Pons (tissue), 1 donor: ENCODE data around the gene NCAM2.
"Not testable (repeated sequence)": the region's sequence is repeated elsewhere in the genome, so short reads cannot be mapped to it uniquely, and the experiment has no call there.

Experiments
- DNase-seq: peaks from one replicate; pipeline ENCODE4 v3.0.0-alpha.2; 2016; ENCODE audit warnings: low spot score

NCAM2 gene

DNA sequence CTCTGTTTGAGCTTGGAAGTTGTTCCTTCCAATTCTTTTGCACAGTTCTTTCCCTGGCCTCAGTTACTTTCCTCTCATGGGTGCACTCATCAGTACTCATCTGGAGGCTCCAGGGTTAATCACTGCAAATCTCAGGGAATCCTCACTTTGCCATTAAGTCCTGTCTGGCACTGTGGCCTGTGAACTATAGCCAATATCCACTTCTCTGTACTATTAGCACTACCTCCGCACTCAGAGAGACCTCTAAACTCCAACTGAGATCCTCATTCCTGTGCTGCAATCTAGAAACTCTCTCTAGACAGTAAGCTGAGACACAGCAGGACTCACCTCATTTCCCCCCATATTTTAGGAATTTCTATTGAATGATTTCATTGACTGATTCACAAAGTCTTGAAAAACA, 311.3 kb downstream of the NCAM2 start:
- DNase-seq = no peak

DNA sequence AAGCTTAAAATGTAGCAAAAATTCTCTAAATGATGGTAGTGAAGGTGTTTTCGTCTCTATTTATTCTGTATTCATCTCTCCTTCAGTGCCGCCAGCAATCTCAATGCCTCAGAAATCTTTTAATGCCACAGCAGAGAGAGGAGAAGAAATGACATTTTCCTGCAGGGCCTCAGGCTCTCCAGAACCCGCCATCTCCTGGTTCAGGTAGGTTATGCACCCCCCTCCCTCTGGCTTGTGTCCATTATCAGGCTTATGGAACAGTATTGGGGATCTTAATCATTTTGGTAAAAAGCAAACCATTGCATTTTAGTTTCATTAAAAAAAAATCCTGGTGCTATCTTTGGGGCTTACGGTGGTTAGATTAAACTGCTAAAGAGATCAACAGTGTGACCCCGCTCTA, 326.1 kb downstream of the NCAM2 start:
- DNase-seq = no peak

DNA sequence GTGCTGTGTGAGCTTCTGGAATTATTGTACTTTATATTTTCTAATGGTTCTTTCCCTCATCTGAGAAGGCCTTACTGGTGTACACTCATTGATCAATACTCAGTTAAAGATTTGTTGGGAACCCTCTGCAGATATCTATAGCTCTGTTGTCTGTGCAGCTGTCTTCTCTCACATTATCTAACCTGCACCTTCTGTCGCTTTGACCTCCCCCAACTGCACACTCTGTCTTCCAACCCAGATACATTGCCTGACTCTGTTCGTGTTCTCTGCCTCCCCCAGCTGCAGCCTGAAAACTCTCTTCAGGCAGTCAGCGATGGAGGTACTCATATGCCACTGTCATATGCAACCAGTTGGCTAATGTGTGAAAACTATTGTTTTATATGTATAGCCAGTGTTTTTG, 334.3 kb downstream of the NCAM2 start:
- DNase-seq = no peak

DNA sequence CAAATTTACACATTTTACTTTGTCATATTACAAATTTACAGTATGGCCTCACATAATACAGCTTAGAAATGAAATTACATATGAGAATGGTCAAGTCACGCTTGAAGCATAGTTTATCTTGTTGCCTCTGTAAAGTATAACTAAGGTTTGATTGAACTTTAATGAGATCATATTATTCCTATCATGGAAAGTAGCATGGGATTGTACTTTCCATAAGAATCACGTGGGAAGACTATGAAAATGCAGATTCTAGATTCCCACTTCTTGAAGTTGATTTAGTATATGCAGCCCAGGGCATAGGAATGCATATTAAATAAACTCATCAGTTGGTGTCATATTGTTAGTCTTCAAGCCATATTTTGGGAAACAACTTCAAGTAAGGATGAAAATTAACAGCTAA, 342.8 kb downstream of the NCAM2 start:
- no peak for DNase-seq

DNA sequence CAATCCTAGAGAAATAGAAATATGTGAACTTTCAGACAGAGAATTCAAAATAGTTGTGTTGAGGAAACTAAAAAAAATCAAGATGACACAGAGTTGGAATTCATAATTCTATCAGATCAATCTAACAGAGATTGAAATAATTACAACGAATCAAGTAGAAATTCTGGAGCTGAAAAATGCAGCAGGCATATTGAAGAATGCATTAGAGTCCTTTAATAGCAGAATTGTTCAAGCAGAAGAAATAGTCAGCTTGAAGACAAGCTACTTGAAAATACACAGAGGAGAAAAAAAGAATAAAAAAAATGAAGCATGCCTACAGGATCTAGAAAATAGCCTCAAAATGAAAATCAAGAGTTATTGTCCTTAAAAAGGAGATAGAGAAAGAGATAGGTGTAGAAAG, 347.1 kb downstream of the NCAM2 start:
- DNase-seq = no peak

DNA sequence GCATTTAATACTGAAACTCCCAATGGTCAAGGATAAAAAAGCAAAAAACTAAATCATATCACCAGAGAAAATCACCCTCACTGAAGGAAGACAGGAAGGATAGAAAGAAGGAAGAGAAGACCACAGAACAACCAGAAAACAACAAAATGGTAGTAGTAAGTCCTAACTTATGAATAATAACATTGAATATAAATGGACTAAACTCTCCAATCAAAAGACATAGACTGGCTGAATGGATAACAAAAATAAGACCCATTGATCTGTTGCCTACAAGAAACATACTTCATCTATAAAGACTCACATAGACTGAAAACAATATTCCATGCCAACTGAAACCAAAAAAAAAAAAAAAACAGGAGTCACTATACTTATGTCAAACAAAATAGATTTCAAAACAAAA, 347.7 kb downstream of the NCAM2 start:
- DNase-seq = no peak

DNA sequence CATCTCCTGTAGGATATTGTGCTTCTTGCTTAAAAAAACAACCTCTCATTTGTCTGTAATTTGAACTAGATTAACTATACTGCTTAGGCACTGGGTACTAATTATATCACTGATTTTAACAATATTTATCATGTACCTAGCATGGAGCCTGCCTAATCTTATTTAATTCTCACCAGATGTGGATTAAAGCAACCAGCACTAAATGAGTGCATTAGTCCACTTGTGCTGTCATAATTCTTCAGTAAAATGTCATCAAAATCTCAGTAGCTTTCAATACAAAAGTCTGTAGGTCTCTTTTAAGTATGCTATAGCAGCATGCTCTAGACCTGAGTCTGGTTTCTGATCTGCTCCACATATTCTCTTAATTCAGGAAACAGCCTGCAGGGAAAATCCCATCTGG, 368.1 kb downstream of the NCAM2 start:
- no peak for DNase-seq

DNA sequence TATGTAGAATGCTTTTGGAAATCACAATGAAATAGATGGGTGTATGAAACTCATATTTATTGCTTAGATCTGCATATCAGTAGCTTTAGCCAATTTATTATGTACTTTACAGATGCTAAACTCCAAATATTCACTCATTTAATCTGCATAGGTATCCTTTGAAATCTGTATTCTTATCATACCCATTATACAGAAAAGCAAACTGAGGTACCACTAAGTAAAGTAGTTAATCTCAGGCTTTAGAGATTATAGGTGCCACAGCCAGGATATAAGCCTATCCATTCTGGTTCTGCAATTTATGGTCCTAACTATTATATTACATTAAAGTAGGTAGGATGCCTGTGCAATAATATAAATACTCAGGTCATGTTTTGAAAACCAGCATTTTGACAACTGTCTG, 369.4 kb downstream of the NCAM2 start:
- no peak for DNase-seq

DNA sequence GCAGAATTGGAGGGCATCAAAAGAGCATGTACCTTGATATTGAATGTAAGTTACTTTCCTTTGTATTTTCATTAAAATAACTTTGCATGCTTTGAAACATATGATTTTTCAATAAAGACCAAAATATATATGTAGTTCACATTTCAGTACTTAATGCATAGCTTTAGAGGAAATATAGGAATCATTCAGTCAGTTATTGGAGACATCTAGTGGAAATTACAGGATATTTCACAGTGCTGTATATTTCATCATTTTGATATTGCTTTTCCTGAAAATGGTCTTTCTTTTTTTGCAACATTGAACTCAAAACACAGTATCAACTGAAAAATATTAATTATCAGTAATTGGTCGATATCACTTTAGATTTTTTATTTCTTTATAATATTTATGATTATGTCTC, 375.8 kb downstream of the NCAM2 start:
- peak; percentile 56 for DNase-seq

DNA sequence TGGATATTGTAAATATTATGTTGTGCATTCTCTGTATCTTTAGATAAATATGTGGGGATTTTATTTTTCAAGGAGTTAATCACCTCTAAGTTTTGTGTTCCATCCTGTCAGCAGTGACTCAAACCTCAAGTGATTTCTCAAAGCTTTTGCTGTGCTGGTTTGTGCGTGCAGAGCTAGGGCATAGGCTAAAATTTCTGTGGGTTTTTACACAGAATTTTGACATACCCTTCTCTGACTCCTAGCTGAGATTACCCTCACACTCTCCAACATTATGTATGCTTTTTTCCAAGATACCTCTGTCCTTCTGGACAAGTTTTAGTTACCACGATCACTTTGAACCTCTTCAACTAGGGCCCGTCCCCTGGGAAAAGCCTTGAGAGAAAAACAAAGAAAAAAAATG, 384.9 kb downstream of the NCAM2 start:
- no peak for DNase-seq

DNA sequence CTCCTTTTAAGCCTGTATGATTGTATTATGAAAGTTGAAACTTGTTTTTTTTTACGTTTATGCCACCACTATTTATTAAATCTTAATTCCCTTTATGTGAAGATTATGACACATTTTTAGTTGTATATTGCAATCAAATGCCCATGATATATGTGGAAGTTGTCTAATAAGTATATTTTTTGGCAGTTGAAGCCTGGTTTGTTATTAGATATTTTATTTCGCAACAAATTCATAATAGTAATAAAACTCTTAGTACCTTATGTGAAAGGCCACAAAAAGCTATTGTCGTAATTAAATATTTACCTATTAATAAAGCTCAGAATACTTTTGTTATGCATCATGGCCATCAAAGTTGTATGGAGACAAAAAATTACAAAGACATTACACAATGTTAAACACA, 386.8 kb downstream of the NCAM2 start:
- DNase-seq = no peak

DNA sequence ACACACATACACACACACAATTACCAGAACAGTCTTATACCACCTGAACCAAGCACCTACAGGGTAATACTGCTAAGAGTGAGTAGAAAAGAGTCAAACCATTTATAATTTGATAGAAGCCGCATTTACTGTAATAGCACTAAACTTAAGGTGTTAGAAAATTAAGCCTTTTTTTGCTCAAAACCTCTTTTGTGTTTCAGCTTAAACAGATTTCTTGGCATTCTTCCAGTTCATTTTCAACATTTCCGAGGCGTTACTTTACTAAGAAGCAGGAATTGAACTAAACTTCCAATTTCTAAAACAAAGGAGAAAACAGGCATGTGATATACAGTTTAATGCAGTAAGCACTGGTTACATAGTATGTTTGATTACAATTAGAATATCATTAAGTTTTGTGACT, 387.2 kb downstream of the NCAM2 start:
- no peak for DNase-seq

DNA sequence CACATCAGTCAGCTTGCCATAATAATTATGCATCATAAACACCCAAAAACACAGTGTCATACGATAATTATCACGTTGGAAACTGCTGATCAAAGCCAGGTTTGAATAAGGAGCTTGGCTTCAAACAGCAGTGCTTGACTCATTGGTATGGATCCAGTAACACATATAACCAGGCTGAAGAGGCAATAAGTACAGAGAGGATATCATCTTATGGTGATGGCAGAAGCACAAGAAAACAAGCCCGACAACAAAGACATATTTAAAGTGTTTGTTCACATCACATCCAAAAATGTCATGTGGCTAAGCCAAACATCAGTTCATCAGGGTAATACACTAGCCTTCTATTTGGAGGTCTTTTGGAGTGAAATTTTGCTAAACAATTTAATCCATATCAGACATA, 389.7 kb downstream of the NCAM2 start:
- DNase-seq = no peak

DNA sequence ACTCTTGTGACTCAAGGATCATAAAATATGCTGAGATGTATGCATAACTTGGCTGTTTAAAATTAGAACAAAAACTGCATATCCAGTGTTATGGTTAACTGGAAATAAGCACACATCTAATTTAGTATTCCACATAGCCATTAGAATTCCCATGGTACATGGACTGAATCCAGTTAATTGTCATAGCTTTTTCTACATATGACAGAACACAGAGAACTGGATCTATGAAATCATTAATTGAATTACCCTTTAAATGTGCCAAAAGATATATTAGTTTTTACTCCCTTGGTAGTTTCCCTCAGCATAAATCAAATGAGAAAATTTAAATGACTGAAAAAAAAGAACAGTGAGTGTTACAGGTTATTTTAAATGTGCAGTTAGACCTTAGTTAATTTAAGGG, 395.9 kb downstream of the NCAM2 start:
- DNase-seq = no peak

DNA sequence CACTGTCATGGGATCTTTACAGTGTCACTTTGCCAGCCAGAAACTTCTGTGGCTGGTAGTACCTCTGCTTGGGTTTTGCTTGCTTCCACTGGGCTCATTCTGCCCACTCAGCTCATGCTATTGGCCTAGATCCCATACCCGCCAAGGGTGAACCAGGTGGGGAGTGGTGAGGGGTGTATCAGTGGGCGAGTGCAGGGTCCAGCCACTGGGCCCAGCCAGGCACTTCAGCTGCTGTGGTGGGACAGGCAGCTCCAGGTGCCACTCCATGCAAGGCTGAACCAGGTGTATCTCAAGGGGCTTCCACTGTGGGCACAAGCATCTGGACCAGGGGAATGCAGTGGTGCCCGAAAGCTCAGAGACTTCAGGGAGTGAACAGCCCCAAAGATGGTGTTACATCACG, 398.2 kb downstream of the NCAM2 start:
- no peak for DNase-seq

DNA sequence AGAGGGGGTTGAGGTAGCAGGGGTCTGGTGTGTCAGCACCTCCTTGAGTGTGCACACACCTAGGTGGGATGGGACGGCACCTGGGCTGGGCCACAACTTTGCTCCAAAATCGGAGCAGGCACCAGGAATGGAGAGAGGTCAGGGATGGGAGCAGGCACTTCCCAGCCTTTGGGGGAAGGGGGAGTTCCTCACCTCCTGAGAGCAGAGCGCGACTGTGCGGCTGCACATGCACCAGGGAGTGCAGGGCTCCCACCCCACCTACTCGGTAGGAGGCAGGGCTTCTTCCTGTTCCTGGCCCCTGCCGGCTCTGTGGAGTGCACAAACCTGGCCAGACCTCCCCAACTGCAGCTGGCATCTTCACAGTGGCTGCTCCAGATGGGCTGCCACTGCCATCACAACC, 399.3 kb downstream of the NCAM2 start:
- no peak for DNase-seq

DNA sequence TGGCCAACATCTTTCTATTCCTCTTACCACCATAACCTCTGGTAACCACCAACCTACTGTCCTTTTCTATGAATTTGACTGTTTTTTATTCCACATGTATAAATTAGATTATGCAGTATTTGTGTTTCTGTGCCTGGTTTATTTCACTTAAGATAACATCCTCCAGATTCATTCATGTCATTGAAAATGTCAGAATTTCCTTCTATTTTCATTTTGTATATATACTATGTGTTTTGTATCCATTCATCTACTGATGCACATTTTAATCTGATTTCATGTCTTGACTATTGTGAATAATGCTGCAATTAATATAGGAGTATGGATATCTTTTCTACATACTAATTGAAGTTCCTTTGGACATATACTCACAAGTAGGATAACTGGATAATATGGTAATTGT, 403.2 kb downstream of the NCAM2 start:
- DNase-seq = no peak

DNA sequence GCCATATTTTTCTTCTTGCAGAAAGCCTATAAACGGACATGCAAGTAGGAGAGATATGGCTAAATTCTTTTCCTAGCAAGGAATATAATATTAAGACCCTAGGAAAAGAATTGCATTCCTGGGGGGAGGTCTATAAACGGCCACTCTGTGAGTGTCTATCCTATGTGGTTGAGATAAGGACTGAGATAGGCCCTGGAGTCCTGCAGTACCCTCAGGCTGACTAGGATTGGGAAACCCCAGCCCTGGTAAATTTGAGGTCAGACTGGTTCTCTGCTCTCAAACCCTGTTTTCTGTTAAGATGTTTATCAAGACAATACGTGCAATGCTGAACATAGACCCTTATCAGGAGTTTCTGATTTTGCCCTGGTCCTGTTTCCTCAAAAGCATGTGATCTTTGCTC, 404.0 kb downstream of the NCAM2 start:
- not testable (repeated sequence) for DNase-seq

DNA sequence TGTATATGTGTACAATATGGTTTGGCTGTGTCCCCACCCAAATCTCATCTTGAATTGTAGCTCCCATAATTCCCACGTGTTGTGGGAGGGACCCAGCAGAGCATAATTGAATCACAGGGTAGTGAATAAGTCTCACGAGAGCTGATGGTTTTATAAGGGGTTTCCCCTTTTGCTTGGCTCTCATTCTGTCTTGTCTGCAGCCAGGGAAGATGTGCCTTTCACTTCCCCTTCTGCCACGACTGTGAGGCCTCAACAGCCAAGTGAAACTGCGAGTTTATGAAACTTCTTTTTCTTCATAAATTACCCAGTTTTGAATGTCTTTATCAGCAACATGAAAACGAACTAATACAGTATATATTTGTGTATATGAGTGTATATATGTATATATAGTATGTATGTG, 406.1 kb downstream of the NCAM2 start:
- peak; percentile 28 for DNase-seq

DNA sequence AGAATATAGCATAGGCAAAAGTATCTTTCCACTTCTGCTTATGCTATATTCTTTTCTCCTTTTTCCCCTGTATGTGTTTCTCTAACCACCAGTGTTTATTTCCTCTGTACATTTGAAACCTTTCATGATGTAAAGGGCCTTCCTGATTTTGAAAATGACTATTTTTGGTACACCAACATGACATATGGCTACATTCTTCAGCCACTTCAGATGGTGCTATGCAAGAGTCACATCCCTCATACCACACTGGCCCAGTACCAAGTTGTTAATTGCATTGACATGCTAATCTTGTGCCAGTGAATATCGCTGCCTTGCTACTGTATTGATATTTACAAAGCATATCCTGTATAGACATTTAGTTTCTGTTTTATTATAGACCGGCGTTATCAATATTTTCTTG, 408.7 kb downstream of the NCAM2 start:
- DNase-seq = no peak

DNA sequence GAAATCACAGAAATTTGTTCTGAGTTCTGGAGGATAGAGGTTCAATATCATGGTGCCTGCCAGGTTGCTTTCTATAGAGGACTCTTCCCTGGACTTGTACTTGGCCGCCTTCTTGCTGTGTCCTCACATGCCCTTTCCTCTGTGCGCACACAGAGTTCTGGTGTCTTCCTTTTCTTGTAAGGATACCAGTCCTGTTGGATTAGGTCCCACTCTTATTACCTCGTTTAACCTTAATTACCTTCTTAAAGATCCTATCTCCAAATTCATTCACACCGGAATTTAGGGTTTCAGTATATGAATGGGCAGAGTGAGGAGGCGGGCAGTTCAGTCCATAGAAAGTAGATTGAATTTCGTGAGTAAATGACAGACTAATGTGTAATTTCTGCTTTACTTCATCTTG, 413.9 kb downstream of the NCAM2 start:
- no peak for DNase-seq

DNA sequence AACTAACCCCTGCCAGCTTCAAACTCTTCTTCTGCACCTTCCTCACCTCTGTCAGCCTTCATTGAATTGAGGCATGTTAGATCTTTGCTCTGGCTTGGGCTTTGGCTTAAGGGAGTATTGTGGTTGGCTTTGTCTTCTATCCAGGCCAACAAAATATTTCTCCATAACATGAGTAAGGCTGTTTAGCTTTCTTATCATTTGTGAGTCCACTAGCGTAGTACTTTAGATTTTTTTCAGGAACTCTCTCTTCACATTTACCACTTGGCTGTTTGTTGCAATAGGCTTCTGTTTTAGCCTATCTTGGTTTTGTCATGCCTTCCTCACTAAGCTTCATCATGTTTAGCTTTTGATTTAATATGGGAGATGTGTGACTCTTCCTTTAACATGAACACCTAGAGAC, 417.5 kb downstream of the NCAM2 start:
- no peak for DNase-seq

DNA sequence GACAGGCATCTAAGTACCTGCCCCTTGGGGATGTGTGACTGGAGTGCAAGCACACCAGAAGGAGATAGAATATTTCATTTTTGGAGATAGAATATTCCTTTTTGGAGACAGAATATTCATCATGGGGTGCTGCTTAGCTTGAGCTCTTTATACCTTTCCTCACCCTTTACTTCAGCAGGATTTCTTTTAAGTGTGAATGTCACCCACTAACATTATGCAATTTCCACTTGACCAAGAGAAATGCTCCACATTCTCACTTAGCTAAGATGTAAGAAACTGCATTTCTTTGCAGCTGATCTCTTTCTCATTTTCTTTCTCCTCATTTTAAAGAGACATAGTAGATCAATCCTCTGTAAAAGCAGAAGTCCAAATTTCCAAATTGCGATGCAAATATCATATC, 436.7 kb downstream of the NCAM2 start:
- no peak for DNase-seq

DNA sequence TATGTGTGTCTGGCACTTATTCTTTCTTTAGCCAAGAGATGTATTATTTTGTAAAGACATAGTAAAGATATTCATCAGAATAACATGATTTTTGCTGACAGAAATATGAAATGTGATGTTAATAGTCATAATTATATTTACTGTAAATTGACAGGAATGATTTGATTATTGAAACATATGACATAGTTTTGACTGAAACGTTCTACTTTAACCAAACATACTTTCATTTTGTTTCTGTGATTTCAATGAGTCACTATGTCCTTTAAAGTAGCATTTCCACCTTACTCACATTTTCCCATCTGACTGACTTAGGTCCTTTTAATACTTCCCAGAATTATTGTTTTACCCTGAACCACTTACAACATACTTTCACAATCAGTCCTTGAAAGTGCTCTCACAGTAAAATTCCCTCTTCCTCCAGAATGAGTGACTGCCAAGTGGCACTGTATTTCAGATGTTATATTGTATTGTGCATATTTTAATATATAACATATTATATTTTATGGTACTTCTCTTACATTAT, 437.9 kb downstream of the NCAM2 start:
- no peak for DNase-seq

DNA sequence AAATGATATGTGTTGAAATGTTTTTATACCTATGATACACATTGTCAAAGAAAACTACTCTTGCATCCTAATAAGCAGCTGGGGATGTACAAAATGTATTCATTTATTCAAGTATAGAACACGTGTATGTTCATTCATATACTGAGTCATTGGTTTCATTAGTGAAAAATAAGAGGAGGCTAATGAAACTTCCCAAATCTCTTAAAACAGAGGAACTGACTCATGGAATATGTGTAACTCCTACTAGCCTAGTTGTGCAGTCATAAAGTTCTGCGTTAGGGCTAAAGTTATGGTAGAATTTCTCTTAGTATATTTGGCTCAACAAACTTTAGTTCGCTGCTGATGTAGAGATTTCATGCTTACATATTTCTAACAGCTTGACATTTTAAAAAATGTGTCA, 441.6 kb downstream of the NCAM2 start:
- DNase-seq = no peak
